H9 (cell line): ENCODE measurements around the gene TMEM98. TPM values are rescaled to one million over a fixed set of nuclear protein-coding genes. Genes with fewer than 3 reads are reported as not detected.
"Not testable (repeated sequence)": the region's sequence is repeated elsewhere in the genome, so short reads cannot be mapped to it uniquely, and the experiment has no call there.

ENCODE experiments used
- DNase-seq: peaks from one replicate; pipeline ENCODE4 v3.0.0-alpha.2; 2017
- H2AFZ ChIP-seq: one replicate; pipeline ENCODE4 v1.6.1; 2013; ENCODE audit warnings: mild to moderate bottlenecking, low read length, control low read depth, moderate library complexity
- H2AK5ac ChIP-seq: 2 replicates; pipeline ENCODE4 v1.6.1; 2013; ENCODE audit warnings: low read length, control low read depth, mixed read lengths; ENCODE audit not compliant: insufficient read length
- H2BK120ac ChIP-seq: one replicate; pipeline ENCODE4 v1.6.1; 2013; ENCODE audit warnings: low read depth, mild to moderate bottlenecking, low read length, control low read depth, inconsistent platforms; ENCODE audit not compliant: poor library complexity, severe bottlenecking
- H2BK12ac ChIP-seq: 2 replicates; pipeline ENCODE4 v1.6.1; 2013; ENCODE audit warnings: low read length, control low read depth, mixed read lengths, low read depth; ENCODE audit not compliant: insufficient read length
- H2BK15ac ChIP-seq: 2 replicates; pipeline ENCODE4 v1.6.1; 2013; ENCODE audit warnings: low read depth, low read length, control low read depth
- H2BK20ac ChIP-seq: one replicate; pipeline ENCODE4 v1.6.1; 2013; ENCODE audit warnings: low read depth, mild to moderate bottlenecking, low read length, control low read depth, inconsistent platforms; ENCODE audit not compliant: poor library complexity, severe bottlenecking
- H2BK5ac ChIP-seq: 2 replicates; pipeline ENCODE4 v1.6.1; 2013; ENCODE audit warnings: low read length, control low read depth, mixed read lengths; ENCODE audit not compliant: insufficient read length
- H3K14ac ChIP-seq: 2 replicates; pipeline ENCODE4 v1.6.1; 2013; ENCODE audit warnings: low read length, control low read depth; ENCODE audit not compliant: insufficient read depth
- H3K18ac ChIP-seq: 2 replicates; pipeline ENCODE4 v1.6.1; 2013; ENCODE audit warnings: low read depth, mild to moderate bottlenecking, mixed read lengths, low read length, control low read depth; ENCODE audit not compliant: insufficient read length
- H3K23ac ChIP-seq: 2 replicates; pipeline ENCODE4 v1.6.1; 2013; ENCODE audit warnings: low read length, control low read depth, mixed read lengths, low read depth; ENCODE audit not compliant: insufficient read length
- H3K23me2 ChIP-seq: 2 replicates; pipeline ENCODE4 v1.6.1; 2013; ENCODE audit warnings: low read depth, mild to moderate bottlenecking, mixed read lengths, low read length, control low read depth; ENCODE audit not compliant: insufficient read length, poor library complexity, severe bottlenecking
- H3K27ac ChIP-seq: 2 replicates; pipeline ENCODE4 v1.5.1; 2013; ENCODE audit warnings: low read length, control low read depth, mixed read lengths, low read depth; ENCODE audit not compliant: insufficient read length
- H3K27me3 ChIP-seq: 2 replicates; pipeline ENCODE4 v1.6.1; 2013; ENCODE audit warnings: low read length, control low read depth, inconsistent platforms; ENCODE audit not compliant: insufficient read depth
- H3K4ac ChIP-seq: 2 replicates; pipeline ENCODE4 v1.6.1; 2013; ENCODE audit warnings: low read depth, mild to moderate bottlenecking, control low read depth, inconsistent platforms, low read length, moderate library complexity
- H3K4me1 ChIP-seq: 2 replicates; pipeline ENCODE4 v1.6.1; 2013; ENCODE audit warnings: low read length, control low read depth, inconsistent platforms; ENCODE audit not compliant: insufficient read depth
- H3K4me2 ChIP-seq: 2 replicates; pipeline ENCODE4 v1.6.1; 2013; ENCODE audit warnings: low read length, control low read depth, mixed read lengths; ENCODE audit not compliant: insufficient read length, insufficient read depth
- H3K56ac ChIP-seq: 2 replicates; pipeline ENCODE4 v1.6.1; 2013; ENCODE audit warnings: low read depth, mild to moderate bottlenecking, mixed read lengths, low read length, control low read depth; ENCODE audit not compliant: insufficient read length
- H3K79me1 ChIP-seq: 2 replicates; pipeline ENCODE4 v1.6.1; 2013; ENCODE audit warnings: low read depth, mild to moderate bottlenecking, moderate library complexity, low read length, control low read depth, inconsistent platforms; ENCODE audit not compliant: insufficient read depth, poor library complexity, severe bottlenecking
- H3K79me2 ChIP-seq: 2 replicates; pipeline ENCODE4 v1.6.1; 2013; ENCODE audit warnings: low read length, control low read depth, inconsistent platforms; ENCODE audit not compliant: insufficient read depth
- H3K9ac ChIP-seq: 2 replicates; pipeline ENCODE4 v1.6.1; 2013; ENCODE audit warnings: low read length, control low read depth, mixed read lengths; ENCODE audit not compliant: insufficient read length; ENCODE audit errors: extremely low read depth
- H3K9me3 ChIP-seq: one replicate; pipeline ENCODE4 v1.6.1; 2013; ENCODE audit warnings: low read depth, low read length, inconsistent platforms; ENCODE audit not compliant: control insufficient read depth
- H3T11ph ChIP-seq: one replicate; pipeline ENCODE4 v1.6.1; 2013; ENCODE audit warnings: mild to moderate bottlenecking, low read length, control low read depth, inconsistent platforms
- H4K20me1 ChIP-seq: one replicate; pipeline ENCODE4 v1.6.1; 2013; ENCODE audit not compliant: control insufficient read depth, insufficient read length, insufficient read depth
- H4K5ac ChIP-seq: 2 replicates; pipeline ENCODE4 v1.6.1; 2013; ENCODE audit warnings: low read depth, mild to moderate bottlenecking, mixed read lengths, low read length, control low read depth; ENCODE audit not compliant: insufficient read length
- H4K8ac ChIP-seq: replicated peaks from 2 replicates; pipeline ENCODE4 v1.6.1; 2013; ENCODE audit warnings: low read length, control low read depth, mixed read lengths, low read depth; ENCODE audit not compliant: insufficient read length
- H4K91ac ChIP-seq: 2 replicates; pipeline ENCODE4 v1.6.1; 2013; ENCODE audit warnings: low read depth, mild to moderate bottlenecking, moderate library complexity, mixed read lengths, low read length, control low read depth; ENCODE audit not compliant: insufficient read length
- H3K27ac Mint-ChIP-seq, 3 experiments: 2 replicates in 2 of 3; 3 replicates in 1 of 3; pipeline ENCODE4 v1.8.0; 2020 to 2021; ENCODE audit warnings: mixed read lengths in 3 of 3, mild to moderate bottlenecking in 1 of 3, moderate library complexity in 1 of 3
- H3K27me3 Mint-ChIP-seq: 2 replicates; pipeline ENCODE4 v1.8.0; 2021; ENCODE audit warnings: low read depth, mild to moderate bottlenecking, moderate library complexity, mixed read lengths
- H3K36me3 Mint-ChIP-seq, 3 experiments: 2 replicates in 2 of 3; 3 replicates in 1 of 3; pipeline ENCODE4 v1.8.0; 2020 to 2021; ENCODE audit warnings: low read depth in 3 of 3, mixed read lengths in 3 of 3; ENCODE audit not compliant: insufficient read depth in 1 of 3
- H3K4me1 Mint-ChIP-seq, 2 experiments: 2 replicates each; pipeline ENCODE4 v1.8.0; 2020; ENCODE audit warnings: mixed read lengths in 2 of 2
- H3K4me3 Mint-ChIP-seq, 2 experiments: 2 replicates in 1 of 2; 3 replicates in 1 of 2; pipeline ENCODE4 v1.8.0; 2020 to 2021; ENCODE audit warnings: mild to moderate bottlenecking in 2 of 2, mixed read lengths in 2 of 2, moderate library complexity in 1 of 2
- H3K9me3 Mint-ChIP-seq, 2 experiments: 2 replicates in 1 of 2; 3 replicates in 1 of 2; pipeline ENCODE4 v1.8.0; 2020; ENCODE audit warnings: mild to moderate bottlenecking in 2 of 2, mixed read lengths in 2 of 2, moderate library complexity in 1 of 2
- WGBS: extraction: QIAGEN DNeasy Blood & Tissue Kit; methylation state at CpG from one replicate; pipeline ENCODE4 v1.1.7; 2013; ENCODE audit warnings: missing lambda C conversion rate, low lambda C conversion rate, mixed read lengths; ENCODE audit not compliant: insufficient read length; ENCODE audit errors: extremely low coverage; 5-methylcytosine and 5-hydroxymethylcytosine counted together
- total RNA-seq: library from RNA; stranded (reverse); gene quantifications from 2 replicates; pipeline ENCODE4 v1.2.1, GENCODE V29; 2021

The TMEM98 gene
- total RNA-seq, 1 experiment from 2014 or later: 78.4 TPM

DNA sequence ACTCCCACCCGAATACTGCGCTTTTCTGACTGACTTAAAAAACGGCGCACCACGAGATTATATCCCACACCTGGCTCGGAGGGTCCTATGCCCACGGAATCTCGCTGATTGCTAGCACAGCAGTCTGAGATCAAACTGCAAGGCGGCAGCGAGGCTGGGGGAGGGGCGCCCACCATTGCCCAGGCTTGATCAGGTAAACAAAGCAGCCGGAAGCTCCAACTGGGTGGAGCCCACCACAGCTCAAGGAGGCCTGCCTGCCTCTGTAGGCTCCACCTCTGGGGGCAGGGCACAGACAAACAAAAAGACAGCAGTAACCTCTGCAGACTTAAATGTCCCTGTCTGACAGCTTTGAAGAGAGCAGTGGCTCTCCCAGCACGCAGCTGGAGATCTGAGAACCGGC is 40.5 kb upstream of the TMEM98 start:
- H3K9me3 ChIP-seq, H3K27ac ChIP-seq, H3K4me3 Mint-ChIP-seq, H3K9ac ChIP-seq, H3K9me3 Mint-ChIP-seq, H3K27me3 Mint-ChIP-seq, H4K8ac ChIP-seq, H3T11ph ChIP-seq, H2BK12ac ChIP-seq, H3K56ac ChIP-seq, H3K36me3 Mint-ChIP-seq, H2BK15ac ChIP-seq, H2BK120ac ChIP-seq, H4K20me1 ChIP-seq, H3K27ac Mint-ChIP-seq, H3K27me3 ChIP-seq, H3K4me1 ChIP-seq, H4K5ac ChIP-seq, H2BK20ac ChIP-seq, H3K79me2 ChIP-seq, H2AK5ac ChIP-seq, H4K91ac ChIP-seq, H3K14ac ChIP-seq, H2BK5ac ChIP-seq, H3K18ac ChIP-seq, DNase-seq, H3K4me1 Mint-ChIP-seq, H3K23ac ChIP-seq, H3K4ac ChIP-seq, H2AFZ ChIP-seq, H3K79me1 ChIP-seq, H3K4me2 ChIP-seq, H3K23me2 ChIP-seq: not testable (repeated sequence)
- no CpG with 5 or more reads among the region's 14 CpGs for WGBS
